ENCODE data around the gene HLA-DQB1.

Gene HLA-DQB1

GRCh38 chr6:32627249-32627648 lies 39.2 kb downstream of the HLA-DQB1 start:
- no peak for DNase-seq (ENCODE audit: low read depth, low spot score)

- DNase-seq (ENCODE audit: low read depth, low spot score): no peak
Observed at GRCh38 chr6:32625137-32625536, 41.3 kb downstream of the HLA-DQB1 start.

GRCh38 chr6:32624565-32624964 lies 41.9 kb downstream of the HLA-DQB1 start:
- DNase-seq (ENCODE audit: low read depth, low spot score): no peak

- no peak for DNase-seq (ENCODE audit: low read depth, low spot score)
Observed at GRCh38 chr6:32623693-32624092, 42.8 kb downstream of the HLA-DQB1 start.

GRCh38 chr6:32622545-32623401 lies 43.7 kb downstream of the HLA-DQB1 start:
- DNase-seq (ENCODE audit: low read depth, low spot score): peak; percentile 5

GRCh38 chr6:32621372-32621771 lies 45.1 kb downstream of the HLA-DQB1 start:
- no peak for DNase-seq (ENCODE audit: low read depth, low spot score)

GRCh38 chr6:32617751-32618150 lies 48.7 kb downstream of the HLA-DQB1 start:
- DNase-seq (ENCODE audit: low read depth, low spot score): no peak

- no peak for DNase-seq (ENCODE audit: low read depth, low spot score)
Observed at GRCh38 chr6:32615885-32616532, 50.4 kb downstream of the HLA-DQB1 start.

- DNase-seq (ENCODE audit: low read depth, low spot score): no peak
Observed at GRCh38 chr6:32614366-32615081, 51.9 kb downstream of the HLA-DQB1 start.

GRCh38 chr6:32613475-32613874 lies 53.0 kb downstream of the HLA-DQB1 start:
- DNase-seq (ENCODE audit: low read depth, low spot score): no peak

- DNase-seq (ENCODE audit: low read depth, low spot score): no peak
Observed at GRCh38 chr6:32610682-32611296, 55.7 kb downstream of the HLA-DQB1 start.

GRCh38 chr6:32609731-32610640 lies 56.5 kb downstream of the HLA-DQB1 start:
- peak; percentile 7 for DNase-seq (ENCODE audit: low read depth, low spot score)

Measured in activated naive CD8-positive, alpha-beta T cell treated with anti-CD3 and anti-CD28 coated beads, Interleukin-2, amount 50 U/mL, for 16 hours (primary cell).